ENCODE data around the gene SLC25A3.

DNA sequence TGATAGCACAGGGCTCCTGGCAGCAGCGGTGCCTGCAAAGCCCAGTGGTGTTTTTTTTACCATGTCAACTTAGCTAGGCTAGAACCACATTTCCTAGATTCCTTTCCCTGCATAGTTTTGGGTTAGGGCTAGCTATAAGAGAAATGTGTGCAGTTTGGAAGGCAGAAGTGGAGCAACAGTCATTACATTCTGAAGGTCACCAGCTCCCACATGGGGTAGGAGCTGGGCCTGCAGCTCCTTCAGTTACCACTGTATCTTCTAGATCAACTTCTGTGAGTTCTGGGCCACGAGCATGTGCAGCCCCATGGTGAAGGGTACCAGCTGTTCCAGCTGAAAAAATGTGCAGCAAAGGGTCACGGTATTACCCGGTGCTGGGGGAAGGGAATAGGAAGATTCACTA, 2.3 kb upstream of the SLC25A3 start:
- TF ChIP-seq CTCF (optimal IDR thresholded peaks at IDR 0.05 in 1 of 3, IDR thresholded peaks at IDR 0.05 in 1 of 3, conservative IDR thresholded peaks at IDR 0.05 in 1 of 3; ENCODE audit: extremely low read depth in 1 of 3, insufficient read depth in 2 of 3, low read length in 3 of 3) (no peak), EZH2 (IDR thresholded peaks at IDR 0.05; ENCODE audit: low read length) (no peak)
